Fibroblast of peridontal ligament (primary cell): ENCODE results near the gene RIC8A.
A peak's percentile ranks its signal among the peaks of the same experiment; 100 is the strongest.
"Not testable (repeated sequence)": the region's sequence is repeated elsewhere in the genome, so short reads cannot be mapped to it uniquely, and the experiment has no call there.

Experiments used
- DNase-seq: peaks from one replicate; pipeline ENCODE4 v3.0.0-alpha.2; 2010; ENCODE audit errors: extremely low read depth

The RIC8A gene

GRCh38 chr11:217704-218103, 10.2 kb downstream of the RIC8A start:
- DNase-seq, result no peak

- DNase-seq, result no peak
Measured at GRCh38 chr11:218815-219593, 11.5 kb downstream of the RIC8A start.

- DNase-seq, result not testable (repeated sequence)
Measured at GRCh38 chr11:220641-221215, 13.2 kb downstream of the RIC8A start.

GRCh38 chr11:221539-221938, 14.0 kb downstream of the RIC8A start:
- no peak for DNase-seq

GRCh38 chr11:221998-222789, 14.7 kb downstream of the RIC8A start:
- DNase-seq, result no peak

GRCh38 chr11:223026-223789, 15.7 kb downstream of the RIC8A start:
- no peak for DNase-seq

GRCh38 chr11:223884-224283, 16.4 kb downstream of the RIC8A start:
- DNase-seq, result no peak

GRCh38 chr11:224424-224823, 16.9 kb downstream of the RIC8A start:
- no peak for DNase-seq

GRCh38 chr11:225734-226453, 18.4 kb downstream of the RIC8A start:
- DNase-seq, result peak; percentile 14

- DNase-seq, result no peak
Measured at GRCh38 chr11:227824-228379, 20.4 kb downstream of the RIC8A start.

- no peak for DNase-seq
Measured at GRCh38 chr11:230431-230830, 22.9 kb downstream of the RIC8A start.

GRCh38 chr11:232783-233565, 25.5 kb downstream of the RIC8A start:
- DNase-seq, result no peak

- DNase-seq, result no peak
Measured at GRCh38 chr11:235180-235579, 27.7 kb downstream of the RIC8A start.

GRCh38 chr11:235609-235996, 28.1 kb downstream of the RIC8A start:
- peak; percentile 27 for DNase-seq

GRCh38 chr11:235997-236773, 28.7 kb downstream of the RIC8A start, which contains the start of gene SIRT3:
Gene SIRT3, minus strand, starts transcription at chr11:236342. Its CDS starts 14 bp downstream, at chr11:236328.
- DNase-seq, result peak; percentile 53

GRCh38 chr11:236774-237767, 29.6 kb downstream of the RIC8A start, which contains the start of gene PSMD13:
Gene PSMD13, plus strand, starts transcription at chr11:236976. Its CDS starts 74 bp downstream, at chr11:237050.
- peak; percentile 74 for DNase-seq

GRCh38 chr11:238346-238745, 30.8 kb downstream of the RIC8A start:
- DNase-seq, result not testable (repeated sequence)

- no peak for DNase-seq
Measured at GRCh38 chr11:240315-240714, 32.8 kb downstream of the RIC8A start.
